Bronchial epithelial cell (primary cell): Measurements from ENCODE around the gene IFI27. TPM values are rescaled to one million over a fixed set of nuclear protein-coding genes. Genes with fewer than 3 reads are reported as not detected.

ENCODE experiments used
- DNase-seq: peaks from one replicate; pipeline ENCODE4 v3.0.0-alpha.2; 2010; ENCODE audit warnings: low read depth
- FAIRE-seq: peaks from 2 replicates; lab custom pipeline; 2011; peaks lifted over from hg19 to GRCh38; lab: Jason Lieb, UNC
- H3K27me3 ChIP-seq: 2 replicates; pipeline ENCODE4 v1.5.1; 2011; ENCODE audit warnings: low read length; ENCODE audit not compliant: control insufficient read depth, insufficient read depth
- H3K36me3 ChIP-seq: 2 replicates; pipeline ENCODE4 v1.5.1; 2011; ENCODE audit warnings: low read length; ENCODE audit not compliant: control insufficient read depth, insufficient read depth
- H3K4me3 ChIP-seq: 2 replicates; pipeline ENCODE4 v1.5.1; 2011; ENCODE audit warnings: mild to moderate bottlenecking, low read depth, low read length, control low read depth
- total RNA-seq: library from RNA; depleted of rRNA; stranded (reverse); fragments of >200 nt; gene quantifications from 2 replicates; pipeline ENCODE4 v1.2.1, GENCODE V29; 2014
- TF ChIP-seq, protein P1 (sequence below): IDR thresholded peaks from 2 replicates; pipeline ENCODE4 v1.5.1; 2011; ENCODE audit warnings: mild to moderate bottlenecking, moderate library complexity, low read length, control low read depth, inconsistent platforms; ENCODE audit not compliant: insufficient read depth, severe bottlenecking

Gene IFI27
- total RNA-seq, 1 donor from 2014 or later, result 20.5 TPM

DNA sequence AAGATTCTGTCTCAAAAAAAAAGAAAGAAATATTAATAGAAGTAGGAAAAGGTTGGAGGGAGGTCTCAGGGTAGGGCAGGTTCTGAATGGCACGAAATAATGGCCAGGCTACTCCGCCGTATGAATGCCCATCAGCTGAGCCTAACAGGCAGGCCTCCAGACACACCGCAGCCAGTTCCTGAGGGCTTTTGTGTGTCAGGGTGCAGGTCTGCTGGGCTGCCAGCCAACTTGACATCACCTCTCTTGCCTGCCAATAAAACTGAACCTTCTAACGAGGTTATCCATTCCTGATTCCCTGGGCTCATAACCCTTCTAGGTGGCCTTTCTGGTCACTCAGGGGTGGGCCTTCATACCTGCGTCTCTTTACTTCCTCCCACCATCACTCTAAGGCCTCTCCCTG, 3.0 kb downstream of the IFI27 start:
- DNase-seq (peak; percentile 28), FAIRE-seq (no peak)
- no peaks in the 10 kb centered on the region for H3K36me3 ChIP-seq
- TF ChIP-seq, protein P1, sequence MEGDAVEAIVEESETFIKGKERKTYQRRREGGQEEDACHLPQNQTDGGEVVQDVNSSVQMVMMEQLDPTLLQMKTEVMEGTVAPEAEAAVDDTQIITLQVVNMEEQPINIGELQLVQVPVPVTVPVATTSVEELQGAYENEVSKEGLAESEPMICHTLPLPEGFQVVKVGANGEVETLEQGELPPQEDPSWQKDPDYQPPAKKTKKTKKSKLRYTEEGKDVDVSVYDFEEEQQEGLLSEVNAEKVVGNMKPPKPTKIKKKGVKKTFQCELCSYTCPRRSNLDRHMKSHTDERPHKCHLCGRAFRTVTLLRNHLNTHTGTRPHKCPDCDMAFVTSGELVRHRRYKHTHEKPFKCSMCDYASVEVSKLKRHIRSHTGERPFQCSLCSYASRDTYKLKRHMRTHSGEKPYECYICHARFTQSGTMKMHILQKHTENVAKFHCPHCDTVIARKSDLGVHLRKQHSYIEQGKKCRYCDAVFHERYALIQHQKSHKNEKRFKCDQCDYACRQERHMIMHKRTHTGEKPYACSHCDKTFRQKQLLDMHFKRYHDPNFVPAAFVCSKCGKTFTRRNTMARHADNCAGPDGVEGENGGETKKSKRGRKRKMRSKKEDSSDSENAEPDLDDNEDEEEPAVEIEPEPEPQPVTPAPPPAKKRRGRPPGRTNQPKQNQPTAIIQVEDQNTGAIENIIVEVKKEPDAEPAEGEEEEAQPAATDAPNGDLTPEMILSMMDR, result no peak
- no peak overlapping the region for H3K4me3 ChIP-seq
- H3K27me3 ChIP-seq, result peaks cover 3% of the 10 kb centered on the region

DNA sequence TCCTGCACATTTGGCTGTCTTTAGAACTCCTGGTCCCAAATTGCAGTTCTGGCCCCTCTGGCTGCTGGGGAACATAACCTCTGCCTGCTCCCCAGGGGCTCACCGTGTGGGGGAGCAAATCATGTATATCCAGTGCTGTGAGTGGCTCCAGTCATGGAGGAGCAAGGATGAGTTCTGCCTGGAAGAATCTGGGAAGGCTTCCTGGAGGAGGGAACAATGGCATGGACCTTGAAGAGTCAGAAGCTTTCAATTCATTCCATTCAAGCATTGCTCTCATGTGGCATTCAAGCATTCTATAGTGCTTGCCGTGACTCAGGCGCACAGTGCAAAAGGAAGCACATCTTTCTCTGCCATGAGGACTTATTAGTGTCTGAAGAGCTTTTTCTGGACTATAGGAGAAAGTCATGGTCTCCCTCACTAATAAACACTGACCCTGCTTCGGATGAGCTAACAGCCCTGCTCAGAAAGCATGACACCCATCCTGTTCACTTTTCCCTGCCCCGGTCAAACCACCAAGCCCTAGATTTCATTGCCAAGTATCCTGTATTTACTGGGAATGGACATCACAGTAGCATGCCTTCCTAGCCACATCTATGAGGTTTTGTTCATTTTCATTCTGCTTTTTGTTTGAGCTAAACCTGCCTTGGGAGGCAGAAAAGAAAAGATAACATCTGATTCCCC, 3.5 kb downstream of the IFI27 start:
- FAIRE-seq (peak; percentile 64), DNase-seq (no peak)
- TF ChIP-seq, protein P1, result no peak
- Histone ChIP-seq H3K36me3 (no peaks in the 10 kb centered on the region), H3K4me3 (no peak overlapping the region), H3K27me3 (peaks cover 3% of the 10 kb centered on the region)

DNA sequence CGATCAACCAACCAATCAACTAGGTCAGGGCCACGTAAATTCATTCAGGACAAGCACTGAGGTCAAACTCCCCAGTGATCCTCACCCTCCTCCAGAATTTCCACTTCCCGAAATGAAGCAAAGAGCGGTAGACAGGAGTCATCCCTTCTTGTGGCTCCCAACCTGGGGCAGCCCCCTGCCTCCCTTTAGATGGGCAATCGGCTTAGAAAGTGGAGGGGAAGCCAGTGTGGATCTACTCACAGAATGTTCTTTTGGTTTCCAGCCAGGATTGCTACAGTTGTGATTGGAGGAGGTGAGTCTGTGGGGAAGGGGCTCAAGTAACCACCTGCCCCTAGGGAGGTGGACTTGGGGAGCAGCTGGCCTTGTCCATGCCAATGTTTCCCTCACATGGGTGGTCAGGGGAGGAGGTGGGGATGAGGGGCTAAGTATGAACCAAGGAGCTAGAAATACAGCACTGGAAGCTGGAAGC, 4.1 kb downstream of the IFI27 start:
- H3K4me3 ChIP-seq, result no peak overlapping the region
- H3K27me3 ChIP-seq, result peaks cover 3% of the 10 kb centered on the region
- FAIRE-seq (no peak), DNase-seq (no peak)
- TF ChIP-seq, protein P1, result no peak
- no peaks in the 10 kb centered on the region for H3K36me3 ChIP-seq

DNA sequence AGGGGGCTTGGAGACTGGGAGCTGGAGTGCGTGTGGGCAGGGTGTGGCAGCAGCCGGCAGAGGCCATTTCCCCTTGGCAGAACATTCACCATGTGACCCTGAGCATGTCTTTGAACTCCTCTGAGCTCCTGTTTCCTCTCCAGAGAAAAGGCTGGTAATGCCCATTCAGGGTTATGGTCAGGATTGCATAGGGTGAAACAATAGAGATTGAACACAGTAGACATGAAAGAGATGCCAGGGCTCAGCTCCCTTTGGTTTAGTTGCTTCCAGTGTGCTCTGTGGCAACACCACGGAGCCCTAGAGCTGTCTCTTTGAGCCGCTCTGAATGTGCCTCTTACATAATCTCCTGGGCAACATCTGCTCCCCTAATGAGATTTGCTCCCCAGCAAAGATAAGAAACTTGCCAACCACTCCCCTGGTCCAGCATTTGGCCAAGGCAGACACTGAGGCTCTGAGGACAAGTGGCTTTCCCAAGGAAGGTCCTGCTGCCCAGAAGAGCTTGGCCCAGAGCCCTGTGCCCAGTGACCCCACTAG, 4.6 kb downstream of the IFI27 start:
- Histone ChIP-seq H3K27me3 (peaks cover 3% of the 10 kb centered on the region), H3K4me3 (no peak overlapping the region), H3K36me3 (no peaks in the 10 kb centered on the region)
- DNase-seq (no peak), FAIRE-seq (no peak)
- TF ChIP-seq, protein P1, result no peak

DNA sequence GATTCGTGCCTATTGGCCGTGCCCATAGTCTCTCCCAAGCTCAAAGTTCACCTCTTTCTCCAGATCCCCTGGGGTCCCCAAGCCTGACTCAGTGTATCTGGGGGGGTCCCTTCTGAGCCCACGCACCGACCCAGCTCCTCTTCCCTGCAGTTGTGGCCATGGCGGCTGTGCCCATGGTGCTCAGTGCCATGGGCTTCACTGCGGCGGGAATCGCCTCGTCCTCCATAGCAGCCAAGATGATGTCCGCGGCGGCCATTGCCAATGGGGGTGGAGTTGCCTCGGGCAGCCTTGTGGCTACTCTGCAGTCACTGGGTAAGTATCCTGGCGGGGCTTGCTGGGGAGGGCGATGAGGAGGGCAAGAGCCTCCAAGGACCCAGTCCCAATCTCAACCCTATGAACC, 5.1 kb downstream of the IFI27 start:
- FAIRE-seq (no peak), DNase-seq (no peak)

More for the DNA sequence above, 5.1 kb downstream of the IFI27 start:
- Histone ChIP-seq H3K36me3 (no peaks in the 10 kb centered on the region), H3K27me3 (peaks cover 3% of the 10 kb centered on the region), H3K4me3 (no peak overlapping the region)
- TF ChIP-seq, protein P1, result no peak
